NCI-H2171 treated with DMSO at 0.1 percent for 48 hours (cell line): Measurements from ENCODE around the gene SMARCA2.
A peak's percentile ranks its signal among the peaks of the same experiment; 100 is the strongest.

Experiments used
- DNase-seq: peaks from one replicate; lab custom pipeline; 2025; lab: John Stamatoyannopoulos, UW

SMARCA2 gene

GRCh38 chr9:2040828-2041227, 25.7 kb downstream of the SMARCA2 start:
- DNase-seq: no peak

- DNase-seq: no peak
Observed at GRCh38 chr9:2041736-2042135, 26.6 kb downstream of the SMARCA2 start.

DNA sequence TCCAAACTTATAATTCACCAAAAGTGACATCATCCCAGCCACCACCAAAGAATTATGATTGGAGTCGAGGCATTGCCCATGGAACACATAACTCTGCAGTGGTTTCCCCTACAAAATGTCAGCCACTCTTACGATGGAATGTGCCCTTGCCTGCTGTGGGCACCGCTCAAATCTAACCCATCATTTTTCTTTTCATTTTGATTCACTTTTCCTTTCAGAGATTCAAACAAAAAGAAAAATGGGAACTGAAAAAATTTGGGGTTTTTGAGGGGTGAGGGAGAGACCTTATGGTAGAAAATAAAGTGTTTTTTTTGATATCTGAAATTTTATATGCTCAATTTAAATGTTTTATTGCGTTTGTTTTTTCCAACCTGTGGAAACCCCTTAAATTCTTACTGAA, 28.1 kb downstream of the SMARCA2 start:
- no peak for DNase-seq

DNA sequence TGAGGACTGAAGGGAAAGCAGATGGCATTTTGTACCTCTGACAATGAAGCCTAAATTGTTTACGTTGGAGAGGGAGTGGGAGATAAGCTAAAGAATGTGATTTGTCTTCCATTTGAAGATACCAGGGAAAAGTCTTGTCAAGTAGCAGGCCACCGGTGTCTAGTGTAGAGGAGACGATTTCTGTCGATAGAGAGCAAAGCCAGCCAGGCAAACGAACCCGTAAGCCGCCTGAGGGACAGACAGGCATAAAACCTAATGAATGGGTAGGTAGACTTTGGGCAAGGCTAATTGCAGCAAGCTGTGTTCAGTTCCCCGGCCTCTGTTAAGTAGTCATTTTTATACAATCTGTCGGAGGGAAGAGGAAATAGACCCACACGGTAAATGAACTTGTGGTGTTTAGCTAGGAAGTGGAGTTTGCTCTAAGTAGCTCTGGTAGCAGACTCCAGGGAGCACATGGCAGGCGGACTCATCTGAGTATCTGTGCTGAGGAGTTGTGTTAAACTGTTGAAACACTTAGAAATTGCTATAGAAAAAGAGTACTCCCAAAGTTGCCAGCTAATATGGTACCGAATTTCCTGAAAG, 28.8 kb downstream of the SMARCA2 start:
- no peak for DNase-seq

DNA sequence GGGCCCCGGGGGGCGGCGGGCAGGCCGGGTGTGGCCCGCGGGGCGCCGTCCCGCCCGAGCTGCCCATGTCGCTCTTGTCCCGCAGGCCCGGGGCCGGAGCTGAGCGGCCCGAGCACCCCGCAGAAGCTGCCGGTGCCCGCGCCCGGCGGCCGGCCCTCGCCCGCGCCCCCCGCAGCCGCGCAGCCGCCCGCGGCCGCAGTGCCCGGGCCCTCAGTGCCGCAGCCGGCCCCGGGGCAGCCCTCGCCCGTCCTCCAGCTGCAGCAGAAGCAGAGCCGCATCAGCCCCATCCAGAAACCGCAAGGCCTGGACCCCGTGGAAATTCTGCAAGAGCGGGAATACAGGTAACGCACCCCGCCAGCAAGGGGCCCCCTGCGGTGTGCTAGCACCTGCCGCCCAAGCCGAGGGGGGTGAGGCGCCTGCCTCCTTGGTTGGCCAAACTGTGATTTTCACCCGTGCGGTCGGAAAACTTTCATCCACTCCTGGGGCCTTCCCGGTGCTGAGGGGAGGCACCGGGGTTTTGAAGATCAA, 32.1 kb downstream of the SMARCA2 start:
- DNase-seq: no peak

DNA sequence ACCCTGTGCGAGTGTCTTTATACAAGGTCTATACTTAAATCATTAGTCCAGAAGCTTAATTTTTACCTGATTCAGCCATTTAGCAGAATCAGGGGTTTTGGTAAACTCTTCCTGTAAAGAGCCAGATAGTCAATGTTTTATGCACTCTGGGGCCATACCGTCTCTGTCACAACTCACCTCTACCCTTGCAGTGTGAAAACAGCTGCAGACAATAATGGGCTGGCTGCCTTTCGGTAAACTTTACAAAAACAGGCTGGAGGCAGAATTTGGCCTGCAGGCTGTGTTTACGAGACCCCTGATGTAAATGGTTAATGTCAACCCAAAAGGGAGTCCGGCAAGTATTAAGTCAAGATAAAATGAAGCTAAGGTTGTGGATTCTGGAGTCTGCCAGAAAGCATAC, 32.8 kb downstream of the SMARCA2 start:
- DNase-seq: no peak

- no peak for DNase-seq
Observed at GRCh38 chr9:2050236-2050635, 35.1 kb downstream of the SMARCA2 start.

DNA sequence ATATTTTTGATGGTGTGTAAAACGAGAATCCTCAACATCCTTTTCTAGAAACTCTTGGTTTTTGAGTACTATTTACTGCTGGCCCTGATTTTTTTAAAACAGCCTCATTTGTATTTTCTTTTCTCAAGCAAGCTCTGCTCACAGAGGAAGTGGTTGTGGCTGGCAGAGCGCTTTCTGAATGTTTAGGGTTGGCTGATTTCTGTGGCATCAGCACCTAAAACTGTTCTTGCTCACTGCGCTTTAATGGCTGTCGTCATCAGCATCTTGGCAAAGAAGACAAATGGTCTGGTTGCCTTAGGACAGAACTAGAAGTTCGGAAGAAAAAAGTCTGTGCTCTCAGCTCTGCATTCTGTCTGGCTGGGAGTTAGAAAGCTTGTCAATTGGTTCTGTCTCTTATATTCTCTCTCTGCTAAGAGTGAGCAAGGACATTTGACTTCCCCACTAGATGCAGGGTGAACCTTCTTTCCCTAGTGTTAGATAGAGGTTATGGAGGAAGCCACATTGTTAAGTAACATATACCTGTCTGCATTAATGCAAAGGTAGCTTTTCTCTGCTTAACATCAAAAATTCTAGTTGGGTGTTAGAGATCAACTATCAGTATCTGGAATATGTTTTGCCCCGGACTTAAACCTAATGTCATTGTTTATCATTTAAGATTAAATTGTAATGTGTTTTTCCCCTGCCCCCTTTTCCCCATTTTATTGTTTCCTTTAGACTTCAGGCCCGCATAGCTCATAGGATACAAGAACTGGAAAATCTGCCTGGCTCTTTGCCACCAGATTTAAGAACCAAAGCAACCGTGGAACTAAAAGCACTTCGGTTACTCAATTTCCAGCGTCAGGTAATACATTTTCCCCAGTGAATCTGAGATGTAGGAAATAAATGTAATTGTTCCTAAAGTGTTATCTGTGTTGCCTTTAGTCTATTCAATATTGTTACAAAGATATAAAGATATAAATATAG, 39.0 kb downstream of the SMARCA2 start:
- no peak for DNase-seq

DNA sequence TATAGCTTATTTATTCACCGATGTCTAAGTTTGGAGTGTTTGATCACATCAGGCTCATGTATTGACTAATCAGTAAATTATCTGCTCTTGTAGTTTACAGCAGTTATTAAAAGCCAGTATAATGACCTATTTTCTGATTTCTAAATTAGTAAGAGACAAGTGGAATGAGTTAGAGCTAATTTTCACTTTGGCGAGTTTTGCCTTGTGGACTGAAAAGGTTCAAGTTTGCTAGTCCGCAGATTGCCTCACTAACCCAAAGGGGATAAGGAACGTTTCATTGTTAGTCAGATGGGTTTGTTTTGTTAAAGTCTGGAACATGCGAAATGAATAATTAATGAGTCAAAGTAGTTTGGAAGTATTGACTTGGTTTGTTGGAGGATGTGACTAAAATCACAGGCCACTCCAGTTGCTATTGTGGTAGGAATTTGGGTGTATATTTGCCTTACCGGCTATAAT, 40.1 kb downstream of the SMARCA2 start:
- no peak for DNase-seq

DNA sequence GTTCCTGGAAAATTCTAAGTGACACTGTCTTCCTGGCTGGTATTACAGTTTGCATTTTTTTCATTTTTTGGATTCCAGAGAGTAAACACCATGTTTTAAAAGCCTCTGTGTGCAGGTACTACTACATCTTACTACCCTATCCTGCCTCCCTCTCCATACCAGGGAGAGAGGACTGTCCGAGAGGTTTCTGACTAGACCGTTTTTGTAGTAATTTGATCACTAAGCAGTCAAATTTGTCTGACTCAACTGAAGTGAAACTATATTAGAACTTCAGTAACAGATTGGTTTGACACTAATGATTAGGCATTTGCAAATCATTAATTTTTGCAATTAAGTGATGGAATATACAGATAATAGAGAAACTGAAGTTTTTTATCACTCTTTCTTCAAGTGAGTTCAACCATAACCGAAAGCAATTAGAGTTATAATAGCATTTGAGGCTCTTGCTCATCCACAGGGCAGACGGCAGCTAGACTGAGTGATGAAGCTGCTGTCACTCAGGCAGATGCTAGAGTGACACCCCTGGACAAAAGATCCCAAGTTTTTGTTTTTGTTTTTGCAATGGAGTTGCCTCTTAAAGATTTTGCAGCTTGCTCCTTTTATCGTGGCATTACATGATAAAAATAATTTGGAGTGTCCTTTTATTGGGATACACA, 44.3 kb downstream of the SMARCA2 start:
- DNase-seq: no peak

- DNase-seq: no peak
Observed at GRCh38 chr9:2060424-2060823, 45.3 kb downstream of the SMARCA2 start.

DNA sequence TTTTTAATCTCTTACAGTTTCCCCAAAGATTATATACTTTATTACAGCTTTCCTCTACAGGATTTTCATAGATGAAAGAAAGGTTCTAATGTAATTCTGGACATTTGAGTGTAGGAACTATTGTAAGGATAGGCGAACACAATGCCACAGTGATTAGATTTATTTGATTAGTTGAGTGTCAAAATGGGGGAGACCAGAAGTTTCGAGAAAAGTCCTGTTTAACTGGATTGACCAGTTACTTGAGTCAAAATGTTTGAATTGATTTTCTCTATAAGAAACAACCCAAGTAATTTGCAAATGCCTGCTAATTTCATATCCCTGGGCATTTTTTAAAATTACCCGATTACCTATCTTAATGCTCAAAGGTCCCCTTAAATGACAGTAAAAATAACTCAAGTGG, 50.6 kb downstream of the SMARCA2 start:
- DNase-seq: no peak

GRCh38 chr9:2066312-2067273, 51.4 kb downstream of the SMARCA2 start:
- DNase-seq: no peak

DNA sequence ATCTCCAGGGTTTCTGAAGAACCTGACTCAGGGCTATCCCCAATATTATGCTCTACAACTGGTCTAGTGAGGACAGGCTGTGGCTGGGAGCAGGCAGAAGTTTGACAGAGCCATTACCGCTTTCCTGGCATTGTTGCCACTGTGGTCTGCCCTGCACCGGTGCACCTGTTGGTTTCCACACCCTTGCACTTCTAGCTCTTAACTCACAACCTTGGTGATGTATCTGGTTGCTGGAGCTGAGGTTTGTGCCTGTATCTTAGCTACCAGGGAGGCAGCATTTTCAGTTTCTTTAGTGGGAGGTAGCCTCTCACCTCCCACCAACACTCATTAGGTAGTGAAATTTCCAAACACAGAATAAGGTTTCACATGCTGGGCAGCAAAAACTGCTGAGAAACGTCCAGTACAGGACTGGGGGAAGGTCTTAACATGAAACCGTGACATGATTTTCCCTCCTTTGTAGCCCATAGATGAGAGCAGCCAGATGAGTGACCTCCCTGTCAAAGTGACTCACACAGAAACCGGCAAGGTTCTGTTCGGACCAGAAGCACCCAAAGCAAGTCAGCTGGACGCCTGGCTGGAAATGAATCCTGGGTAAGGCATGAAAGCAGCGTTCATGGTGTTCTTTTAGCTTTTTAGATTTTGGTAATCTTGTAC, 57.7 kb downstream of the SMARCA2 start:
- DNase-seq: no peak

DNA sequence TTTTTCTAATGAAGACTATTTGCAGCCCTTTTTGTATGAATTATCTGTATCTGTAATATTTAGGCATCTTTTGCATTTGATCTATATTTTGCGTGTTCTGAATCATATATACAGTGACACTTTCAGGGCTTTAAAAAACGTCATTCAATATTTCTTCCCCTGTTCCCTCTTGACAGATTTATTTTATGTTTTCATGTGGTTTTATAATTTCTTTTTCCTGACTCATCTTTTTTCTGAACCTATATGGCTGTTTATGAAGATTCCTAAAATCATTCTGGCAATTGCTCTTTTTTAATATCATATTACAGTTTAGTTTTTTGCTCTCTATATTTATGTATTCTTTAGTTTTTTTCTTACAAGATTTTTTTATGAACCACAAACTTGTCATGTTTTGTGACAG, 67.6 kb downstream of the SMARCA2 start:
- no peak for DNase-seq

- DNase-seq: no peak
Observed at GRCh38 chr9:2083479-2083878, 68.3 kb downstream of the SMARCA2 start.

DNA sequence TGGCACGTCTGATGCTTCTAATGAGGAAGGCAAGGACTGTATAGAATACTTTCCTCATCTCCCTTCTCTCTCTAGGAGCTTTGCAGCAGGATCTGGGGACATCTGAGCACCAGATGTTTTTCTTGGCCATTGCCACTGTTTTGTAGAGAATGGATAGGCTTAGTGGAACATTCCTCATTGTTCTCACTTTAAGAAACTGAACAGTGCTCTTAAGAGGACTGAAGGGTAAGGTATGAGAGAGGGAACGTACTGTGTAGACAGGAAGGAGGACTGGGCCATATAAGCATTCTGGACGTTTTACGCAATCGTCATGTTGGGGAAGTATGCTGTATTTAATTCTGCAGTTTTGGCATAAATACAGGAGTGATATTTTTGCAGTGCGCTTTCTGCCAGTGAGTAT, 70.6 kb downstream of the SMARCA2 start:
- no peak for DNase-seq

DNA sequence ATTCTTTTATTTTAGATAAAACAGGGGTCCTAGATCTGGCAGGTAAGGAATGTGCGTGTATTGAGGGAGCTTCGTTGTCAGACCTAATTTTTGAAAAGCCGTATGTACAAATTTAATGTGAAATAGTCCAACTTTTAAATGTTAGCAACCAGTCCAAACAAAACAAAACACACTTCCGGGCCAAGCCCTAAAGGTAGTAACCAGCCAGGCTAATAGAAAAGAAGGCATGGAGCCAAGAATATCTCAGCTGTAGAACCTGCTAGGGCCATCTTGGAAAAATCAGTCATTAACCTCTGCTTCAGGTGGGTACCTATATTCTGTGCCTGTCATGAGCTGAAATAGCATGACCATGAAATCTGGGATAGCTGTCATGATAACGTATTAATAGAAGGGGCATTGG, 71.0 kb downstream of the SMARCA2 start:
- no peak for DNase-seq

DNA sequence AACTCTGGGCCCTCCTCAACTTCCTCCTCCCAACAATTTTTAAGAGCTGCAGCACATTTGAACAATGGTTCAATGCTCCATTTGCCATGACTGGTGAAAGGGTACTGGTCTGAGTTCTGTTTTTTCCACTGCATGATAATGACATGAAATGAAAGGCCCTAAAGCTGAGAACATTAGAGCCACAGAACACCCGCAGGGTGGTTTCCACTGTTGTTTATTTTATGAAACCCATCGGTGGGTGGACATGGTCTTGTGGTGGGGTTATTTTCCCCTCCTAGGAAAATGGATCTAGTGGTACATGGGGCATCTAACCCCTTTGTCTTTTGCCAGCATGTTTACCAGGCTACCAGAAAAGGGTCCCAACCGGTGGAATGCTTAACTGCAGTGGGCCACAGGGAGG, 71.8 kb downstream of the SMARCA2 start:
- no peak for DNase-seq

DNA sequence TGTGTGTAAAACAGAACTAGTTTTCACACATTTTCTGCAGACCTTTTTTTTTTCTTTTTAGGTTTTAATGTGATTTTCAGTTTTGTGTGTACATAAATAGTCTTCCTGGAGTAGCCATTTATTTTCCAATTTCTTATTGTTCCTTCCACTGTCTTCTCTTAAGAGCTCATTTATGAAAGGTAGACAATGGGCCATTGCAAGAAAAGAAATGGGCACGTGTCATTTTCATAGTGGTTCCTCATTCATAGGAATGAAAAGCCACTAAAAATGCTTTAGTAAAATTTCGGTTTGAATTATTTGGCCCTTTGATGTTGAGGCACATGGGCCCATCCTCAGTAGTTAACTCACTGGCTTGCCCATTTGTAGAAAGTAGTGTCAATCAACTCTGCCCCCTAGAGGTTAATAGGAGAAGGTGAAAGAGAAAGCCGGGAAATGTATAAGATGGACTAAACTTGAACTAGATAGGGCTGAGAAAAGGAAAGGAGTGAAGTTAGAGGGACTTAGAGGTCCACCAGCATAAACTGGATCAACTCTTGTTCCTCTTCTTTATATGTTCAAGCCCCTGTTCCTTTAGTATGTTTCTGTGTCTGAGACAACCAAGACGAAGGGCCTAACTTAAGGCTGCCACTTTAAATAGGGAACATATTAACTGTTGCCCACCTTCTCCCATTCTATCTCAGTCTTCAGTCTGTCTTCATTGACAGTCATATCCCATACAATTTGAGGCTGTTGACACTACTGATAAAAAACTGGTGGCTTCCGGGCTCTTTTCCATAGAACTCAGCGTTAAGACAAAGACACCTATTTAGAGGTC, 72.6 kb downstream of the SMARCA2 start:
- DNase-seq: peak; percentile 60
